ENCODE results near the gene BRCA1. TPM values are rescaled to one million over a fixed set of nuclear protein-coding genes. Genes with fewer than 3 reads are reported as not detected.

The BRCA1 gene
- total RNA-seq, 4 donors from 2014 or later = 14.4 to 31.9 (median 25.4) TPM

DNA sequence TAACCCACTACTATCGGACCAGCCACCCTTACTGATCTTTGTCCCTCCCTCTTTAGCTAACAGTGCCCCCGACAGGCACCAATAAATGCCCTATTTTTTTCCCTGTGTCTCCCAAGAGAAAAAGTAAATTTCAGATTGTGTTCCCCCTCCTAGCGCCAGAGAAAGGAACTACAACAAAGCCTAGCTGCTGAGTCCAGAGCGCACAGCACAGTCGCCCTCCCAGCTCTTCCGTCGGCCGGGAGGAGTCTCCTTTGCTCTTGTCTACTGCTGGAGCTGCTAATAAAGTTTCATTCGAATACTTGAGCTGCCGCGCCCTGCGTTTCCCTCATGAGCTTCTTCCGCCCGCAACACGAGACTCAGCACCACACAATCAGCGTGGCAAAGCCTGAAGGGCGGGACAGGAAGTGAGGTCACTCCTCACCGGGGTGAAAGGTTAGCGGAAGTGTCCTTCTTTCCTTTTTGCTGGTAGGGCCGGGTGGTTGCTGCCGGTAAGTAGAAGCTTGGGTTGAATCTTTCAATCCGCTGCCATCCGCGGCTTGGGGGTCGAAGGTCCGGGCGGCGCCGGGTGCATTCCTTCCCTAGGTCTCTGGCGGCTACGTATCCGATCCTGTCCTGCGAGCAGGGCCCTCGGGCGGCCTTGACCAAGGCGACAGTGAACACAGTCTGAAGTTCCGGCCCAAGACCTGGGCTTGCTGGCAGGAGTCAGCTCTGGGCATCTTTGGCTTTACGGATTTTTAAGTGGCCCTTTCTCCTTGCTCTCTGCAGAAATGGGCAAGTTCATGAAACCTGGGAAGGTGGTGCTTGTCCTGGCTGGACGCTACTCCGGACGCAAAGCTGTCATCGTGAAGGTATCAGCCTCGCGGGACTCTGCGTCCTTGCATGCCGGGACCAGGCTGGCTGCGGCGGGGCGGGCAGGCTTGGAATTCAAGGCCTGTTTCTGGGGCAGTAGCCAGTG is 126.9 kb downstream of the BRCA1 start, which contains the start of gene RPL27:
Gene RPL27 (plus strand): TSS at position 436 of the 955 bp plus-strand sequence. CDS start 332 bp downstream, at position 768.
- TF ChIP-seq, protein P1, sequence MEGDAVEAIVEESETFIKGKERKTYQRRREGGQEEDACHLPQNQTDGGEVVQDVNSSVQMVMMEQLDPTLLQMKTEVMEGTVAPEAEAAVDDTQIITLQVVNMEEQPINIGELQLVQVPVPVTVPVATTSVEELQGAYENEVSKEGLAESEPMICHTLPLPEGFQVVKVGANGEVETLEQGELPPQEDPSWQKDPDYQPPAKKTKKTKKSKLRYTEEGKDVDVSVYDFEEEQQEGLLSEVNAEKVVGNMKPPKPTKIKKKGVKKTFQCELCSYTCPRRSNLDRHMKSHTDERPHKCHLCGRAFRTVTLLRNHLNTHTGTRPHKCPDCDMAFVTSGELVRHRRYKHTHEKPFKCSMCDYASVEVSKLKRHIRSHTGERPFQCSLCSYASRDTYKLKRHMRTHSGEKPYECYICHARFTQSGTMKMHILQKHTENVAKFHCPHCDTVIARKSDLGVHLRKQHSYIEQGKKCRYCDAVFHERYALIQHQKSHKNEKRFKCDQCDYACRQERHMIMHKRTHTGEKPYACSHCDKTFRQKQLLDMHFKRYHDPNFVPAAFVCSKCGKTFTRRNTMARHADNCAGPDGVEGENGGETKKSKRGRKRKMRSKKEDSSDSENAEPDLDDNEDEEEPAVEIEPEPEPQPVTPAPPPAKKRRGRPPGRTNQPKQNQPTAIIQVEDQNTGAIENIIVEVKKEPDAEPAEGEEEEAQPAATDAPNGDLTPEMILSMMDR (IDR thresholded peaks at IDR 0.05) = peak; percentile 92 to 95 (median 94)
- TF ChIP-seq POLR2A (IDR thresholded peaks at IDR 0.05) = peak; percentile 34 to 89
- DNase-seq = peak; percentile 99
- no peaks in the 10 kb centered on the region for H3K27me3 ChIP-seq
- peak within 1 kb of the TSS; percentile 82 to 95 (median 92) for H3K27ac ChIP-seq
- H3K9me3 ChIP-seq = no peaks in the 10 kb centered on the region
- H3K4me1 ChIP-seq = peaks cover 11 to 21% of the 10 kb centered on the region in 2 donors
- H3K36me3 ChIP-seq = peaks cover 32 to 35% of the 10 kb centered on the region in 2 donors
- intact Hi-C loops (cut with DNase I) = no loop called here
- 1% methylated on average over 38 of the region's 49 CpGs for WGBS, 2 donors
- H3K4me3 ChIP-seq (replicated peaks in 1 of 3) = peak within 1 kb of the TSS; percentile 63 to 80 (median 69)

DNA sequence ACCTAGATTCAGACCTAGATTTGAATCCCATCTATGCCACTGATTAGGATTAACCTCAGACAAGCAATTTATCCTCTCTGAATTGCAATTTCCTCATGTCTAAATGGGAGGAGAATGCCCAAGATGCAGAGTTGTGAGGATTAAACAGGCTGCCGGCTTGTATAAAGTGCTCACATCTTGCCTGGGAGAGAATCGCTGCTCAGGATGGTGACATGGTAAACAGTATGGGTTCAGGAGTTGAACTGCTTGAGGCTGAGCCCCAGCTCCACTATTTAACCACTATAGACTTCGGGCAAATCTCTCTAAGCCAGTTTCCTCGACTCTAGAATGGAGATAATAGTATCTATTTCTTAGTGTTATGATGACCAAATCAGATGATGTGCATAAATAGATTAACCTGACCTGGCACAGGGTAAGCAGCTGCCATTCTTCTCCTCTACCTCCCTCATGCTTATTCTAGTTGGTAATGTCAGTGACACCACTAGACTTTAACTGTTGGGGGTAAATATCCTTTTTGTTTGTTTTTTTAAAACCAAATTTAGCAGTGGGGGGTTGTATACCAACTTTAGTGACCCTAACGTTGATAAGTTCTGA is 127.7 kb downstream of the BRCA1 start:
- no peak for DNase-seq
- peaks cover 11 to 21% of the 10 kb centered on the region in 2 donors for H3K4me1 ChIP-seq
- peaks cover 24 to 35% of the 10 kb centered on the region in 2 donors for H3K36me3 ChIP-seq
- no peaks in the 10 kb centered on the region for H3K9me3 ChIP-seq
- TF ChIP-seq, protein P1 (IDR thresholded peaks at IDR 0.05) = no peak
- TF ChIP-seq POLR2A (IDR thresholded peaks at IDR 0.05) = no peak
- no peaks in the 10 kb centered on the region for H3K27me3 ChIP-seq
- peak overlapping the region in 2 of 3 donors; percentile 13 to 59 for H3K27ac ChIP-seq
- intact Hi-C loops (cut with DNase I) = no loop called here
- H3K4me3 ChIP-seq (replicated peaks in 1 of 3) = no peak overlapping the region
- WGBS, 2 donors = 22 to 26% methylated on average over 5 of the region's 5 CpGs

Small RNAs within 50 kb of the gene (small RNA-seq; reads per million reads assigned to genes)
- not detected for gene AC060780.2
- not detected for gene AC060780.3
- gene AC135721.1 = not detected

Other genes with a start within 250 kb of the BRCA1 start
- gene G6PC1, start 224.6 kb downstream of the BRCA1 start, total RNA-seq = not detected
- gene AARSD1, start 160.9 kb downstream of the BRCA1 start, total RNA-seq = 10 to 100 TPM; 25.6 to 37.9 (median 32.5) TPM
- under 1 TPM in 3 of 4 donors, not detected in 1; 0.11 to 0.75 (median 0.54) TPM for gene PTGES3L, start 145.3 kb downstream of the BRCA1 start, total RNA-seq
- gene RUNDC1, start 144.8 kb downstream of the BRCA1 start, total RNA-seq = 10 to 100 TPM; 25.8 to 31.9 (median 28.4) TPM
- gene RPL27, start 126.9 kb downstream of the BRCA1 start, total RNA-seq = 1,000 to 10,000 TPM in 2 of 4 donors, 100 to 1,000 TPM in 2; 425 to 1,406 (median 814) TPM
- 10 to 100 TPM; 23.9 to 43.9 (median 35.8) TPM for gene IFI35, start 118.6 kb downstream of the BRCA1 start, total RNA-seq
- gene VAT1, start 103.0 kb downstream of the BRCA1 start, total RNA-seq = 100 to 1,000 TPM; 118 to 153 (median 131) TPM
- 10 to 100 TPM in 2 of 4 donors, 1 to 10 TPM in 2; 5.2 to 14.8 (median 10.3) TPM for gene RND2, start 100.1 kb downstream of the BRCA1 start, total RNA-seq
- gene NBR1, start 45.9 kb upstream of the BRCA1 start, total RNA-seq = 100 to 1,000 TPM; 117 to 166 (median 134) TPM
- gene TMEM106A, start 86.5 kb upstream of the BRCA1 start, total RNA-seq = 10 to 100 TPM in 3 of 4 donors, 1 to 10 TPM in 1; 9.0 to 14.4 (median 12.5) TPM
- not detected for gene CCDC200, start 103.3 kb upstream of the BRCA1 start, total RNA-seq
- gene RNU2-1, start 108.6 kb upstream of the BRCA1 start, total RNA-seq = not detected

Measured in thyroid gland (tissue), 4 donors.